GM23338 (cell line): ENCODE measurements around the gene SMPDL3A. TPM values are rescaled to one million over a fixed set of nuclear protein-coding genes. Genes with fewer than 3 reads are reported as not detected.

Experiments
- ATAC-seq: fragments of 200-7000 bp; cut with Tn5 transposase; 3 replicates; pipeline ENCODE4 v1.9.1; 2020
- DNase-seq: peaks from one replicate; pipeline ENCODE4 v3.0.0-alpha.2; 2015; ENCODE audit warnings: low spot score
- H2AFZ ChIP-seq: fragments of 200-600 bp; sonication (generic); 2 replicates; pipeline ENCODE4 v1.8.0; 2016; ENCODE audit warnings: antibody characterized with exemption, mild to moderate bottlenecking, moderate library complexity
- H3F3A ChIP-seq: fragments of 200-600 bp; sonication (generic); replicated peaks from 2 replicates; pipeline ENCODE4 v1.8.0; 2017; ENCODE audit warnings: antibody characterized with exemption, mixed run types, low read depth
- H3K27ac ChIP-seq: fragments of 200-600 bp; sonication (generic); 2 replicates; pipeline ENCODE4 v1.6.1; 2016; ENCODE audit warnings: low read depth
- H3K27me3 ChIP-seq: fragments of 200-600 bp; sonication (generic); 2 replicates; pipeline ENCODE4 v1.8.0; 2016; ENCODE audit warnings: mild to moderate bottlenecking, mixed run types, moderate library complexity; ENCODE audit not compliant: insufficient read depth
- H3K36me3 ChIP-seq: fragments of 200-600 bp; sonication (generic); 2 replicates; pipeline ENCODE4 v1.8.0; 2016; ENCODE audit warnings: mild to moderate bottlenecking; ENCODE audit not compliant: insufficient read depth
- H3K4me1 ChIP-seq: fragments of 200-600 bp; sonication (generic); 2 replicates; pipeline ENCODE4 v1.8.0; 2016; ENCODE audit warnings: mild to moderate bottlenecking, moderate library complexity; ENCODE audit not compliant: insufficient read depth
- H3K4me2 ChIP-seq: fragments of 200-600 bp; sonication (generic); 2 replicates; pipeline ENCODE4 v1.7.1; 2017; ENCODE audit warnings: mixed run types
- H3K4me3 ChIP-seq: fragments of 200-600 bp; sonication (generic); 2 replicates; pipeline ENCODE4 v1.6.1; 2016; ENCODE audit warnings: mixed run types
- H3K79me2 ChIP-seq: fragments of 200-600 bp; sonication (generic); replicated peaks from 2 replicates; pipeline ENCODE4 v1.8.0; 2017; ENCODE audit warnings: mild to moderate bottlenecking; ENCODE audit not compliant: insufficient read depth
- H3K9me2 ChIP-seq: fragments of 200-600 bp; sonication (generic); 2 replicates; pipeline ENCODE4 v1.8.0; 2017; ENCODE audit not compliant: insufficient read depth
- H4K20me1 ChIP-seq: fragments of 200-600 bp; sonication (generic); replicated peaks from 2 replicates; pipeline ENCODE4 v1.8.0; 2017; ENCODE audit warnings: mild to moderate bottlenecking; ENCODE audit not compliant: insufficient read depth
- H3K27ac Mint-ChIP-seq: 2 replicates; pipeline ENCODE4 v1.8.0; 2020; ENCODE audit warnings: inconsistent platforms, mild to moderate bottlenecking, moderate library complexity, mixed read lengths
- H3K27me3 Mint-ChIP-seq: 3 replicates; pipeline ENCODE4 v1.8.0; 2022; ENCODE audit warnings: low read depth, mild to moderate bottlenecking, moderate library complexity, mixed read lengths, inconsistent platforms; ENCODE audit not compliant: insufficient read depth, poor library complexity
- H3K36me3 Mint-ChIP-seq: 3 replicates; pipeline ENCODE4 v1.8.0; 2021; ENCODE audit warnings: low read depth, mild to moderate bottlenecking, inconsistent platforms, moderate library complexity, mixed read lengths
- H3K4me1 Mint-ChIP-seq: 3 replicates; pipeline ENCODE4 v1.8.0; 2020; ENCODE audit warnings: mild to moderate bottlenecking, inconsistent platforms, mixed read lengths
- H3K4me3 Mint-ChIP-seq: 3 replicates; pipeline ENCODE4 v1.8.0; 2021; ENCODE audit warnings: moderate library complexity, mild to moderate bottlenecking, inconsistent platforms, mixed read lengths
- H3K9me3 Mint-ChIP-seq: 3 replicates; pipeline ENCODE4 v1.8.0; 2020; ENCODE audit warnings: moderate library complexity, mild to moderate bottlenecking, inconsistent platforms, mixed read lengths
- CREB1 ChIP-seq: fragments of 250-450 bp; sonication (Bioruptor Pico); IDR thresholded peaks from 2 replicates; pipeline ENCODE4 v1.5.0; 2020; ENCODE audit warnings: low read depth, mild to moderate bottlenecking, moderate library complexity
- CTCF ChIP-seq, 2 experiments: fragments of 200-600 bp in 1 of 2; sonication (generic) in 1 of 2; conservative IDR thresholded peaks; 2 replicates each; pipeline versions ENCODE4 v1.5.1 to v1.6.1; 2016 to 2017; ENCODE audit warnings: antibody characterized with exemption in 2 of 2, low read depth in 2 of 2, mild to moderate bottlenecking in 2 of 2, moderate library complexity in 1 of 2
- ETS1 ChIP-seq: IDR thresholded peaks from 2 replicates; pipeline ENCODE4 v1.6.1; 2016; ENCODE audit warnings: antibody characterized with exemption
- EZH2 ChIP-seq: fragments of 200-600 bp; sonication (generic); IDR thresholded peaks from one replicate; pipeline ENCODE4 v1.8.0; 2017; ENCODE audit warnings: antibody characterized with exemption, mild to moderate bottlenecking, low read depth; ENCODE audit not compliant: unreplicated experiment
- EZH2phosphoT487 ChIP-seq: fragments of 200-600 bp; sonication (generic); IDR thresholded peaks from one replicate; pipeline ENCODE4 v1.8.1; 2018; ENCODE audit warnings: antibody characterized with exemption; ENCODE audit not compliant: unreplicated experiment
- JUNB ChIP-seq: IDR thresholded peaks from one replicate; pipeline ENCODE4 v1.6.1; 2016; ENCODE audit warnings: antibody characterized with exemption; ENCODE audit not compliant: unreplicated experiment
- NANOG ChIP-seq: IDR thresholded peaks from 2 replicates; pipeline ENCODE4 v1.6.1; 2016; ENCODE audit warnings: antibody characterized with exemption, borderline replicate concordance
- POLR2AphosphoS5 ChIP-seq: IDR thresholded peaks from 2 replicates; pipeline ENCODE4 v1.6.1; 2016; ENCODE audit warnings: antibody characterized with exemption, low read depth
- REST ChIP-seq: IDR thresholded peaks from one replicate; pipeline ENCODE4 v1.6.1; 2018; ENCODE audit warnings: antibody characterized with exemption; ENCODE audit not compliant: unreplicated experiment
- STAT1 ChIP-seq: IDR thresholded peaks from one replicate; pipeline ENCODE4 v1.6.1; 2016; ENCODE audit warnings: antibody characterized with exemption; ENCODE audit not compliant: unreplicated experiment
- ZNF114 ChIP-seq: fragments of 250-450 bp; sonication (Bioruptor Pico); IDR thresholded peaks from 2 replicates; pipeline ENCODE4 v1.5.0; 2020; ENCODE audit warnings: mild to moderate bottlenecking, moderate library complexity
- ZNF331 ChIP-seq: fragments of 250-450 bp; sonication (Bioruptor Pico); IDR thresholded peaks from 2 replicates; pipeline ENCODE4 v1.5.0; 2020; ENCODE audit warnings: low read depth, mild to moderate bottlenecking, moderate library complexity
- ZNF462 ChIP-seq: fragments of 250-450 bp; sonication (Bioruptor Pico); IDR thresholded peaks from 2 replicates; pipeline ENCODE4 v1.5.0; 2020; ENCODE audit warnings: mild to moderate bottlenecking, moderate library complexity
- polyA plus RNA-seq: library from polyadenylated mRNA; unstranded; fragments of >200 nt; fragmentation: Nextera tagmentation; extraction: Ambion mirVana; gene quantifications from 2 replicates; pipeline ENCODE4 v1.2.1, GENCODE V29; 2016
- total RNA-seq: library from RNA; depleted of rRNA; stranded (reverse); fragments of >200 nt; shearing (Covaris generic); gene quantifications from 2 replicates; pipeline ENCODE4 v1.2.3, GENCODE V29; 2014

The SMPDL3A gene
- total and polyA plus RNA-seq, 2 experiments from 2014 or later, result 3.5 to 6.3 TPM

GRCh38 chr6:122809001-122809400 lies 19.9 kb downstream of the SMPDL3A start:
- H3K4me1 Mint-ChIP-seq, result no peaks in the 10 kb centered on the region
- ATAC-seq, result no peak

More at GRCh38 chr6:122809001-122809400, 19.9 kb downstream of the SMPDL3A start:
- no peaks in the 10 kb centered on the region for H3K36me3 ChIP-seq
- no peaks in the 10 kb centered on the region for H3F3A ChIP-seq
- TF ChIP-seq ZNF462 (CRISPR knock-in tag), result no peak
- TF ChIP-seq CTCF (conservative IDR thresholded peaks at IDR 0.05; ENCODE audit: low read depth in 2 of 2), result no peak
- no peak for TF ChIP-seq STAT1
- TF ChIP-seq REST, result no peak
- no peak for TF ChIP-seq EZH2phosphoT487
- no peak for TF ChIP-seq CREB1 (CRISPR knock-in tag)
- TF ChIP-seq JUNB, result no peak
- no peak for TF ChIP-seq NANOG
- TF ChIP-seq EZH2, result no peak
- no peak for TF ChIP-seq ZNF331 (CRISPR knock-in tag)
- no peak for TF ChIP-seq POLR2AphosphoS5
- TF ChIP-seq ETS1, result no peak
- no peak for TF ChIP-seq ZNF114 (CRISPR knock-in tag)
- no peaks in the 10 kb centered on the region for H4K20me1 ChIP-seq
- H3K4me2 ChIP-seq, result no peak overlapping the region
- H3K9me3 Mint-ChIP-seq, result no peaks in the 10 kb centered on the region
- H3K27ac Mint-ChIP-seq, result no peak overlapping the region
- no peaks in the 10 kb centered on the region for H3K9me2 ChIP-seq
- no peak overlapping the region for H3K27ac ChIP-seq
- no peaks in the 10 kb centered on the region for H3K4me1 ChIP-seq
- no peaks in the 10 kb centered on the region for H3K79me2 ChIP-seq
- no peak overlapping the region for H3K4me3 Mint-ChIP-seq
- no peaks in the 10 kb centered on the region for H3K27me3 ChIP-seq
- H2AFZ ChIP-seq, result no peak overlapping the region
- no peaks in the 10 kb centered on the region for H3K36me3 Mint-ChIP-seq
- no peak for DNase-seq
- H3K4me3 ChIP-seq, result no peak overlapping the region
- peaks cover 2% of the 10 kb centered on the region for H3K27me3 Mint-ChIP-seq
